Skeletal muscle satellite cell (primary cell): ENCODE data around the gene RHBDF2.
A peak's percentile ranks its signal among the peaks of the same experiment; 100 is the strongest.

Experiments used
- H3K27me3 ChIP-seq: 2 replicates; pipeline ENCODE4 v1.7.0; 2013; ENCODE audit warnings: low read length; ENCODE audit not compliant: control insufficient read depth, insufficient read depth
- H3K36me3 ChIP-seq: 2 replicates; pipeline ENCODE4 v1.7.0; 2013; ENCODE audit warnings: mild to moderate bottlenecking, control low read depth, low read length; ENCODE audit not compliant: insufficient read depth
- H3K4me1 ChIP-seq: 2 replicates; pipeline ENCODE4 v1.7.0; 2013; ENCODE audit warnings: low read length; ENCODE audit not compliant: control insufficient read depth, insufficient read depth
- H3K4me2 ChIP-seq: 2 replicates; pipeline ENCODE4 v1.7.0; 2013; ENCODE audit warnings: mild to moderate bottlenecking, low read length
- H3K4me3 ChIP-seq: 2 replicates; pipeline ENCODE4 v1.7.0; 2013; ENCODE audit warnings: low read length
- H3K9ac ChIP-seq: 2 replicates; pipeline ENCODE4 v1.7.0; 2013; ENCODE audit warnings: mild to moderate bottlenecking, low read depth, low read length, moderate library complexity
- H3K9me3 ChIP-seq: replicated peaks from 2 replicates; pipeline ENCODE4 v1.7.0; 2013; ENCODE audit warnings: mild to moderate bottlenecking, control low read depth, low read length

The RHBDF2 gene

GRCh38 chr17:76458580-76459490, 42.4 kb downstream of the RHBDF2 start:
- Histone ChIP-seq H3K27me3 (peaks cover 13% of the 10 kb centered on the region), H3K36me3 (no peaks in the 10 kb centered on the region), H3K4me3 (no peak overlapping the region), H3K9me3 (no peaks in the 10 kb centered on the region), H3K9ac (no peak overlapping the region), H3K4me2 (no peak overlapping the region), H3K4me1 (peaks cover 3% of the 10 kb centered on the region)

DNA sequence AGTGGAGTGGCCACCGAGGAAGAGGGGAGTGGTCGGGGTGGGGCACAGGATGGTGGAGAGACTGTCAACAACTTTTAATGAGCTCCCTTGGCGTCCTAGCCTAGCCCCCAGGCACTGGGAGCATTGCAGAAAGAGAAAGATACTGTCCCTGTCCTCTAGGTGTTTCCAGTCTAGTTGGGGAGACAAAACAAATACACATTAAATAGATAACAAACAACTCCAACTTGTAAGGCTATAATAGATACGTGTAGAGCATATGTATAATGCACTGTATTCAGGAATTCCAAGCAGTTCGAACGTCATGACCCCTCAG, 47.8 kb downstream of the RHBDF2 start:
- Histone ChIP-seq H3K4me1 (peaks cover 20% of the 10 kb centered on the region), H3K4me2 (no peak overlapping the region), H3K27me3 (no peaks in the 10 kb centered on the region), H3K9ac (no peak overlapping the region), H3K9me3 (no peaks in the 10 kb centered on the region), H3K36me3 (no peaks in the 10 kb centered on the region), H3K4me3 (peak overlapping the region; percentile 98)

DNA sequence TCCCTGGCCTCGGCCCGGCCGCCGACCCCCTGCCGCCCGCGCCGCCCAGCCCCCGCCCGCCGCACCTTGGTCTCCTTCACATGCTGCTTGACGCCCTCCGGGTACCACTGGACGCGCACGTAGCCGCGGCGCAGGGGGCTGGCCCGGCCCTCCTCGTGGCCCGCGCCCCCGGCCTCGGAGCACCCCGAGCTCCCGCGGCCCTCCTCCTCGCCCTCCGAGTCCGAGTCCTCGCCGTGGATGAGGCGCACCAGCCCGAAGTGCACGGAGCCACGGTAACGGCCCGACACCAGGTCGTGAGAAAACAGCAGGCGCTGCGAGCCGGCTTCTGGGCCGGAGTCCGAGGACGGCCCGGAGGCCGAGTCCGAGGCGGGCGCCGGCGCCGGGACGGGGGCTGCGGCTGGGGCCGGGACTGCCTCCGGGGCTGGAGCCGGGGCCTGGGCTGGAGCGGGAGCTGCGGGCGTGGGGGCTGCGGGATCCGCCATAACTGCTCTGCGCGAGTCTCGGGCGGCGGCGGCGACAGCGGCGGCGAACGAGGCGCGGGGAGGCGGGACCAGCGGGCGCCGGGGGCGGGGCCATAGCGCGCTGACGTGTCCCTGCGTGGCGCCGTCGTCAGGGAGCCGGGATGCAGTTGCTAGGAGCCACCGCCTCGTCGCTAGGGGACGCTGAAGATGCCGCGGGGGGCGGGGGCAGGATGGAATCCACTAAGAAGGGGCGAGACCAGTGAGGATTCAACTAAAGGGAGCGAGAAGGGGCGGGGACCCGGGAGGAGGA, 48.4 kb downstream of the RHBDF2 start, which contains the start of gene UBE2O:
Gene UBE2O, minus strand, starts transcription at position 493 of the 771 bp plus-strand sequence. Its CDS starts 11 bp downstream, at position 482.
- H3K9me3 ChIP-seq, result no peaks in the 10 kb centered on the region
- H3K9ac ChIP-seq, result peak within 1 kb of the TSS; percentile 94
- H3K36me3 ChIP-seq, result no peaks in the 10 kb centered on the region
- peaks cover 24% of the 10 kb centered on the region for H3K4me1 ChIP-seq
- H3K4me3 ChIP-seq, result peak within 1 kb of the TSS; percentile 98
- no peaks in the 10 kb centered on the region for H3K27me3 ChIP-seq
- H3K4me2 ChIP-seq, result peak within 1 kb of the TSS; percentile 99

GRCh38 chr17:76452127-76452659, 49.0 kb downstream of the RHBDF2 start:
- H3K4me2 ChIP-seq, result peak overlapping the region; percentile 99
- H3K9ac ChIP-seq, result peak overlapping the region; percentile 94
- peaks cover 30% of the 10 kb centered on the region for H3K4me1 ChIP-seq
- H3K27me3 ChIP-seq, result no peaks in the 10 kb centered on the region
- no peaks in the 10 kb centered on the region for H3K36me3 ChIP-seq
- no peaks in the 10 kb centered on the region for H3K9me3 ChIP-seq
- peak overlapping the region; percentile 98 for H3K4me3 ChIP-seq

- H3K36me3 ChIP-seq, result no peaks in the 10 kb centered on the region
- H3K4me2 ChIP-seq, result peak overlapping the region; percentile 99
- no peaks in the 10 kb centered on the region for H3K9me3 ChIP-seq
- H3K27me3 ChIP-seq, result no peaks in the 10 kb centered on the region
- H3K4me3 ChIP-seq, result peak overlapping the region; percentile 98
- peak overlapping the region; percentile 94 for H3K9ac ChIP-seq
- H3K4me1 ChIP-seq, result peaks cover 37% of the 10 kb centered on the region
Observed at GRCh38 chr17:76451506-76451905, 49.7 kb downstream of the RHBDF2 start.

DNA sequence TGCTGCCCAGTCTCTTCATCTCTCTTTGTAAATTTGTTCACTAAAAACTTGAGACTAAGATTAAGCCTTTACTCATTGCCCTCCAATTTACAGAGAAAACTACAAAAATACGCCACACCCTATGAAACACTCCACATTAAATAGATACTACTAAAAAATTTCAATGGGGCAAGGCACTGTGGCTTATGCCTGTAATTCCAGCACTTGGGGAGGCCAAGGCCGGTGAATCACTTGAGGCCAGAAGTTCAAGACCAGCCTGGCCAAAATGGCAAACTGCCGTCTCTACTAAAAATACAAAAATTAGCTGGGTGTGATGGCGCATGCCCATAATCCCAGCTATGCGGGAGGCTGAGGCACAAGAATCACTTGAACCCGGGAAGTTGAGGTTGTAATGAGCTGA, 52.1 kb downstream of the RHBDF2 start:
- Histone ChIP-seq H3K4me3 (no peak overlapping the region), H3K27me3 (no peaks in the 10 kb centered on the region), H3K4me1 (peaks cover 60% of the 10 kb centered on the region), H3K4me2 (no peak overlapping the region), H3K9ac (no peak overlapping the region), H3K9me3 (no peaks in the 10 kb centered on the region), H3K36me3 (no peaks in the 10 kb centered on the region)

GRCh38 chr17:76447931-76448652, 53.1 kb downstream of the RHBDF2 start:
- H3K36me3 ChIP-seq, result no peaks in the 10 kb centered on the region
- peaks cover 62% of the 10 kb centered on the region for H3K4me1 ChIP-seq
- no peaks in the 10 kb centered on the region for H3K27me3 ChIP-seq
- H3K4me3 ChIP-seq, result no peak overlapping the region
- H3K9ac ChIP-seq, result no peak overlapping the region
- no peak overlapping the region for H3K4me2 ChIP-seq
- no peaks in the 10 kb centered on the region for H3K9me3 ChIP-seq

DNA sequence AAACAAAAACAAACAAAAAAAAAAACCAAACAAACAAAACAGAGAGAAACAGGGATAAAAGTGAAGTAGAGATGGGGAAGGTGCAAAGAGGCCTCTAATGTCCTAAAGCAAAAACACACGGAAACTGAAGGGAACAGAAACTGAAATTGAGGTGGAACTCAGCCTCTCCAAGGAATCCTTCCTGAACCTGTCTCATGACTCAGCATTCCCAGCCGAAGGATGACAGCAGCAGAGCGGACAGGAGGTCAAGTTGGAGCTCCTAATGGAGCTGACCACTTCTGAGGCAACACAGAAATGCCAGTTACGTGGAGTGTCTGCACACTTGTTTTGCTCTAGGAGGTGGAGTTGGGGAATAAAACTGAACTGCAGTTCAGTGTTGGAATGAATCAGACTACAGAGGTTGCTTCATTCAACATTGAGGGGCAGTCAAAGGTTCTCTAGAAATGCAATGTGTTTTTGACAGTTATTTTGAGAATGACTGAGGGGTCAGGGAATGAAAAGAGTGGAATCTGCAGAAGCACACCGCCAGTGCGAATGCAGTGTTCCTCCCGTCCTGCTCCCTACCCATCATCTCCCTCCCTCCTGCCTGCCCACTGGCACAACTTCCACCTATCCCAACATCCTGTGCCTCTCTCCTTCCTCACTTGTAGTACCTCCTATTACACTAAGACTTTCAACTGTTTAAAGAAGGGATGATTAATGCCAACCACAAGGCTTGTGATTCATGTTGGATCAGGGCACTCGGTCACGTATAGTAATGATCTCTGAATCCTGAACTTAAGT, 54.6 kb downstream of the RHBDF2 start:
- Histone ChIP-seq H3K4me2 (peak overlapping the region; percentile 75), H3K9ac (peak overlapping the region; percentile 29), H3K36me3 (no peaks in the 10 kb centered on the region), H3K4me3 (peak overlapping the region; percentile 57), H3K9me3 (no peaks in the 10 kb centered on the region), H3K4me1 (peaks cover 69% of the 10 kb centered on the region), H3K27me3 (no peaks in the 10 kb centered on the region)

- Histone ChIP-seq H3K9me3 (no peaks in the 10 kb centered on the region), H3K36me3 (no peaks in the 10 kb centered on the region), H3K4me2 (peak overlapping the region; percentile 75), H3K27me3 (no peaks in the 10 kb centered on the region), H3K4me1 (peaks cover 61% of the 10 kb centered on the region), H3K9ac (peak overlapping the region; percentile 29), H3K4me3 (peak overlapping the region; percentile 57)
Observed at GRCh38 chr17:76445697-76446448, 55.4 kb downstream of the RHBDF2 start.
